Bronchial epithelial cell (primary cell): ENCODE results near the gene PRKACB. TPM values are rescaled to one million over a fixed set of nuclear protein-coding genes. Genes with fewer than 3 reads are reported as not detected.

Experiments used
- DNase-seq: peaks from one replicate; pipeline ENCODE4 v3.0.0-alpha.2; 2010; ENCODE audit warnings: low read depth
- FAIRE-seq: peaks from 2 replicates; lab custom pipeline; 2011; peaks lifted over from hg19 to GRCh38; lab: Jason Lieb, UNC
- H3K27me3 ChIP-seq: 2 replicates; pipeline ENCODE4 v1.5.1; 2011; ENCODE audit warnings: low read length; ENCODE audit not compliant: control insufficient read depth, insufficient read depth
- H3K36me3 ChIP-seq: 2 replicates; pipeline ENCODE4 v1.5.1; 2011; ENCODE audit warnings: low read length; ENCODE audit not compliant: control insufficient read depth, insufficient read depth
- H3K4me3 ChIP-seq: 2 replicates; pipeline ENCODE4 v1.5.1; 2011; ENCODE audit warnings: mild to moderate bottlenecking, low read depth, low read length, control low read depth
- CTCF ChIP-seq: IDR thresholded peaks from 2 replicates; pipeline ENCODE4 v1.5.1; 2011; ENCODE audit warnings: mild to moderate bottlenecking, moderate library complexity, low read length, control low read depth, inconsistent platforms; ENCODE audit not compliant: insufficient read depth, severe bottlenecking
- total RNA-seq: library from RNA; depleted of rRNA; stranded (reverse); fragments of >200 nt; gene quantifications from 2 replicates; pipeline ENCODE4 v1.2.1, GENCODE V29; 2014

The PRKACB gene
- total RNA-seq, 1 donor from 2014 or later, result 2.1 TPM

GRCh38 chr1:84255582-84255981 lies 111.5 kb downstream of the PRKACB start:
- no peak for FAIRE-seq
- H3K36me3 ChIP-seq, result no peaks in the 10 kb centered on the region
- no peaks in the 10 kb centered on the region for H3K27me3 ChIP-seq
- no peak for DNase-seq
- no peak for TF ChIP-seq CTCF
- no peak overlapping the region for H3K4me3 ChIP-seq

- no peak overlapping the region for H3K4me3 ChIP-seq
- no peak for FAIRE-seq
Observed at GRCh38 chr1:84257617-84258016, 113.5 kb downstream of the PRKACB start.

GRCh38 chr1:84259376-84259775 lies 115.3 kb downstream of the PRKACB start:
- TF ChIP-seq CTCF, result no peak
- Histone ChIP-seq H3K4me3 (no peak overlapping the region), H3K36me3 (no peaks in the 10 kb centered on the region), H3K27me3 (no peaks in the 10 kb centered on the region)
- no peak for DNase-seq
- FAIRE-seq, result peak; percentile 70

More at GRCh38 chr1:84257617-84258016, 113.5 kb downstream of the PRKACB start:
- no peak for DNase-seq
- no peaks in the 10 kb centered on the region for H3K36me3 ChIP-seq
- no peaks in the 10 kb centered on the region for H3K27me3 ChIP-seq
- TF ChIP-seq CTCF, result no peak

GRCh38 chr1:84259989-84260388 lies 115.9 kb downstream of the PRKACB start:
- no peak overlapping the region for H3K4me3 ChIP-seq
- no peak for TF ChIP-seq CTCF
- DNase-seq (no peak), FAIRE-seq (peak; percentile 43)
- H3K36me3 ChIP-seq, result no peaks in the 10 kb centered on the region
- H3K27me3 ChIP-seq, result no peaks in the 10 kb centered on the region

GRCh38 chr1:84260852-84261518 lies 116.9 kb downstream of the PRKACB start:
- Histone ChIP-seq H3K27me3 (no peaks in the 10 kb centered on the region), H3K36me3 (no peaks in the 10 kb centered on the region), H3K4me3 (no peak overlapping the region)
- DNase-seq (peak; percentile 44), FAIRE-seq (no peak)
- TF ChIP-seq CTCF, result no peak

- no peak for TF ChIP-seq CTCF
- Histone ChIP-seq H3K4me3 (no peak overlapping the region), H3K36me3 (no peaks in the 10 kb centered on the region), H3K27me3 (no peaks in the 10 kb centered on the region)
- DNase-seq (no peak), FAIRE-seq (no peak)
Observed at GRCh38 chr1:84264961-84265360, 120.9 kb downstream of the PRKACB start.
